Loucy (cell line): ENCODE data around the gene SCFD2.

Experiments used
- CTCF ChIP-seq: fragments of 200-600 bp; sonication (generic); conservative IDR thresholded peaks from 2 replicates; pipeline ENCODE4 v1.5.1; 2014; ENCODE audit warnings: mild to moderate bottlenecking, antibody characterized with exemption, low read length
- EZH2phosphoT487 ChIP-seq: fragments of 200-600 bp; IDR thresholded peaks from 2 replicates; pipeline ENCODE4 v1.6.1; 2018; ENCODE audit warnings: antibody characterized with exemption, mild to moderate bottlenecking, moderate library complexity, borderline replicate concordance

DNA sequence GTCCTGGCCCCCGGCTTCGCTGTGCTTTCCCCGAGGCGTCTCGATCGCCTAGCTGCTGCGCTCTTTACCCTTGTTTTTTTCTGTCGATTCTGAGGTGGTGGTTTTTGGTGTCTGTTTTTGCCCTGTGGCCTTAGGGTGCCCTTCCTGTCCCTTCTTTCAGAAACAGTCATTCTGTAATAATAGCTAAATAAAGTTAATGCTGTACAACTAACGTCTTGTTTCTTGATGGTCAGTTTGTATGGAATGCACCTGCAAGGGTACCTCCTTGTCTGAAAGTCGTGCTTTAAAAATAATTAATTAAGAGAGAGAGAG is 12.3 kb upstream of the SCFD2 start:
- TF ChIP-seq CTCF (no peak), EZH2phosphoT487 (no peak)
